IMR-90 (cell line): ENCODE measurements around the gene TMEM144. TPM values are rescaled to one million over a fixed set of nuclear protein-coding genes. Genes with fewer than 3 reads are reported as not detected.

ENCODE experiments used
- ATAC-seq: fragments of 200-7000 bp; cut with Tn5 transposase; 2 replicates; pipeline ENCODE4 v1.9.1; 2020; ENCODE audit warnings: low read depth, mild to moderate bottlenecking, moderate library complexity
- BruUV-seq: library from RNA; stranded (reverse); fragments of 400-500 nt; replicated peaks from 2 replicates; lab custom pipeline; 2021; lab: Mats Ljungman, UMichigan
- CTCF ChIA-PET: fragments of 300-600 bp; formaldehyde crosslinking; extraction: SDS; loops from one replicate; lab custom pipeline; 2021; ENCODE audit warnings: antibody characterized with exemption; lab: Yijun Ruan, JAX
- POLR2A ChIA-PET: fragments of 300-600 bp; sonication (Branson Sonifier 250); formaldehyde crosslinking; loops from one replicate; lab custom pipeline; 2022; ENCODE audit warnings: antibody characterized with exemption; ENCODE audit not compliant: unreplicated experiment; lab: Charles Lee
- DNase-seq: peaks from one replicate; pipeline ENCODE4 v3.0.0; 2013
- H2AFZ ChIP-seq: replicated peaks from 2 replicates; pipeline ENCODE3; 2013; ENCODE audit warnings: low read length, mild to moderate bottlenecking; ENCODE audit not compliant: poor library complexity
- H2AK5ac ChIP-seq: 2 replicates; pipeline ENCODE4 v1.6.1; 2013; ENCODE audit warnings: low read depth, low read length, inconsistent platforms
- H2AK9ac ChIP-seq: replicated peaks from 2 replicates; pipeline ENCODE3; 2013; ENCODE audit warnings: mild to moderate bottlenecking, low read depth, low read length, moderate library complexity; ENCODE audit not compliant: poor library complexity
- H2BK120ac ChIP-seq: 2 replicates; pipeline ENCODE4 v1.6.1; 2013; ENCODE audit warnings: low read depth, low read length, inconsistent platforms
- H2BK15ac ChIP-seq: 3 replicates; pipeline ENCODE4 v1.6.1; 2013; ENCODE audit warnings: low read depth, low read length, inconsistent platforms
- H2BK20ac ChIP-seq: 2 replicates; pipeline ENCODE4 v1.6.1; 2013; ENCODE audit warnings: low read depth, mild to moderate bottlenecking, inconsistent platforms, low read length, moderate library complexity
- H2BK5ac ChIP-seq: 2 replicates; pipeline ENCODE4 v1.6.1; 2013; ENCODE audit warnings: mild to moderate bottlenecking, low read depth, low read length, inconsistent platforms; ENCODE audit not compliant: poor library complexity, severe bottlenecking
- H3K14ac ChIP-seq: replicated peaks from 2 replicates; pipeline ENCODE4 v1.6.1; 2013; ENCODE audit warnings: low read depth, low read length, inconsistent platforms
- H3K18ac ChIP-seq: 2 replicates; pipeline ENCODE4 v1.6.1; 2013; ENCODE audit warnings: low read depth, low read length, control low read depth
- H3K23ac ChIP-seq: 2 replicates; pipeline ENCODE4 v1.6.1; 2013; ENCODE audit warnings: low read depth, low read length, inconsistent platforms
- H3K27ac ChIP-seq: 2 replicates; pipeline ENCODE4 v1.5.1; 2013; ENCODE audit warnings: mild to moderate bottlenecking, control low read depth, low read length; ENCODE audit not compliant: insufficient read depth
- H3K27me3 ChIP-seq: 2 replicates; pipeline ENCODE4 v1.6.1; 2013; ENCODE audit warnings: low read length; ENCODE audit not compliant: control insufficient read depth, insufficient read depth
- H3K36me3 ChIP-seq: 2 replicates; pipeline ENCODE4 v1.6.1; 2013; ENCODE audit warnings: low read length, mixed read lengths; ENCODE audit not compliant: control insufficient read depth, insufficient read depth
- H3K4ac ChIP-seq: 2 replicates; pipeline ENCODE4 v1.6.1; 2013; ENCODE audit warnings: low read depth, low read length, inconsistent platforms
- H3K4me1 ChIP-seq: 2 replicates; pipeline ENCODE4 v1.6.1; 2013; ENCODE audit warnings: low read length, mixed read lengths; ENCODE audit not compliant: control insufficient read depth, insufficient read depth
- H3K4me2 ChIP-seq: 2 replicates; pipeline ENCODE4 v1.6.1; 2013; ENCODE audit warnings: low read depth, mild to moderate bottlenecking, control low read depth, low read length, moderate library complexity
- H3K4me3 ChIP-seq: 2 replicates; pipeline ENCODE4 v1.5.1; 2013; ENCODE audit warnings: low read depth, mild to moderate bottlenecking, control low read depth, low read length, moderate library complexity; ENCODE audit not compliant: insufficient read depth
- H3K56ac ChIP-seq: 2 replicates; pipeline ENCODE4 v1.6.1; 2013; ENCODE audit warnings: low read length, inconsistent platforms; ENCODE audit not compliant: insufficient read depth; ENCODE audit errors: extremely low read depth
- H3K79me1 ChIP-seq, 2 experiments: 2 replicates each; pipeline ENCODE4 v1.6.1; 2013; ENCODE audit warnings: low read length in 2 of 2, inconsistent platforms in 1 of 2, low read depth in 1 of 2
- H3K9ac ChIP-seq: 2 replicates; pipeline ENCODE4 v1.6.1; 2013; ENCODE audit warnings: low read depth, low read length, control low read depth
- H3K9me1 ChIP-seq: 2 replicates; pipeline ENCODE4 v1.6.1; 2013; ENCODE audit warnings: low read length, inconsistent platforms; ENCODE audit not compliant: insufficient read depth
- H3K9me3 ChIP-seq: 2 replicates; pipeline ENCODE4 v1.6.1; 2013; ENCODE audit warnings: low read length; ENCODE audit not compliant: control insufficient read depth, insufficient read depth
- H4K20me1 ChIP-seq: 2 replicates; pipeline ENCODE4 v1.6.1; 2013; ENCODE audit warnings: low read length, inconsistent platforms; ENCODE audit not compliant: insufficient read depth
- H4K5ac ChIP-seq: 2 replicates; pipeline ENCODE4 v1.6.1; 2013; ENCODE audit warnings: mild to moderate bottlenecking, low read depth, low read length, control low read depth
- H4K8ac ChIP-seq, 2 experiments: 2 replicates each; pipeline ENCODE4 v1.6.1; 2013; ENCODE audit warnings: low read depth in 2 of 2, low read length in 2 of 2, control low read depth in 1 of 2, inconsistent platforms in 1 of 2
- H4K91ac ChIP-seq: 2 replicates; pipeline ENCODE4 v1.6.1; 2013; ENCODE audit warnings: low read depth, low read length, inconsistent platforms; ENCODE audit not compliant: insufficient read depth
- CHD1 ChIP-seq: IDR thresholded peaks from 2 replicates; pipeline ENCODE4 v1.6.1; 2012; ENCODE audit warnings: low read depth, low read length, improper control_type of control experiment
- FOS ChIP-seq: fragments of 150-350 bp; IDR thresholded peaks from 2 replicates; pipeline ENCODE4 v1.6.1; 2016; ENCODE audit warnings: low read depth, low read length
- MXI1 ChIP-seq: IDR thresholded peaks from 2 replicates; pipeline ENCODE4 v1.6.1; 2012; ENCODE audit warnings: low read depth, mild to moderate bottlenecking, low read length, moderate library complexity, borderline replicate concordance
- RAD21 ChIP-seq: IDR thresholded peaks from 2 replicates; pipeline ENCODE4 v1.6.1; 2012; ENCODE audit warnings: low read length, improper control_type of control experiment
- SMC3 ChIP-seq: fragments of 150-350 bp; IDR thresholded peaks from 2 replicates; pipeline ENCODE4 v1.6.1; 2016; ENCODE audit warnings: low read depth, mild to moderate bottlenecking, antibody characterized with exemption, low read length, moderate library complexity
- WGBS, 2 experiments: methylation state at CpG; one replicate each; pipeline versions ENCODE4 v1.1.5 to v1.1.7; 2013; ENCODE audit warnings: missing lambda C conversion rate in 2 of 2; ENCODE audit not compliant: insufficient read length in 1 of 2; ENCODE audit errors: extremely low coverage in 2 of 2; 5-methylcytosine and 5-hydroxymethylcytosine counted together
- dilution Hi-C: fragments of 300-500 bp; cut with HindIII; formaldehyde crosslinking; loops from one replicate; pipeline ENCODE4 v1.14.3; 2018; ENCODE audit warnings: low sequenced_read_pairs; ENCODE audit not compliant: unreplicated experiment
- in situ Hi-C: fragments of 300-500 bp; cut with MboI; formaldehyde crosslinking; loops from 3 replicates; pipeline ENCODE4 v1.14.3; 2019; ENCODE audit warnings: low sequenced_read_pairs, inconsistent platforms, mixed read lengths
- intact Hi-C: fragments of 100-400 bp; cut with micrococcal nuclease; formaldehyde crosslinking; loops from 2 replicates; pipeline ENCODE4 v1.10.0; 2022
- polyA plus RNA-seq, 3 experiments: library from polyadenylated mRNA; depleted of rRNA; stranded (reverse); fragments of >200 nt; gene quantifications; 2 replicates each; pipeline ENCODE4 v1.2.3, GENCODE V29; 2012; ENCODE audit warnings: low replicate concordance in 1 of 3
- total RNA-seq: library from RNA; depleted of rRNA; stranded (reverse); fragments of >200 nt; gene quantifications from 2 replicates; pipeline ENCODE4 v1.2.3, GENCODE V29; 2012
- TF ChIP-seq, protein P1 (sequence below): conservative IDR thresholded peaks from 2 replicates; pipeline ENCODE4 v1.5.1; 2012; ENCODE audit warnings: mild to moderate bottlenecking, low read depth, low read length, improper control_type of control experiment
- TF ChIP-seq, protein P2 (sequence below): fragments of 150-350 bp; IDR thresholded peaks from 2 replicates; pipeline ENCODE4 v1.6.1; 2016; ENCODE audit warnings: low read depth, mild to moderate bottlenecking, low read length, moderate library complexity, borderline replicate concordance

The TMEM144 gene
- total and polyA plus RNA-seq, 2 of the 4 experiments (the other 2 are of a cell fraction) = 0.58 to 2.2 TPM

DNA sequence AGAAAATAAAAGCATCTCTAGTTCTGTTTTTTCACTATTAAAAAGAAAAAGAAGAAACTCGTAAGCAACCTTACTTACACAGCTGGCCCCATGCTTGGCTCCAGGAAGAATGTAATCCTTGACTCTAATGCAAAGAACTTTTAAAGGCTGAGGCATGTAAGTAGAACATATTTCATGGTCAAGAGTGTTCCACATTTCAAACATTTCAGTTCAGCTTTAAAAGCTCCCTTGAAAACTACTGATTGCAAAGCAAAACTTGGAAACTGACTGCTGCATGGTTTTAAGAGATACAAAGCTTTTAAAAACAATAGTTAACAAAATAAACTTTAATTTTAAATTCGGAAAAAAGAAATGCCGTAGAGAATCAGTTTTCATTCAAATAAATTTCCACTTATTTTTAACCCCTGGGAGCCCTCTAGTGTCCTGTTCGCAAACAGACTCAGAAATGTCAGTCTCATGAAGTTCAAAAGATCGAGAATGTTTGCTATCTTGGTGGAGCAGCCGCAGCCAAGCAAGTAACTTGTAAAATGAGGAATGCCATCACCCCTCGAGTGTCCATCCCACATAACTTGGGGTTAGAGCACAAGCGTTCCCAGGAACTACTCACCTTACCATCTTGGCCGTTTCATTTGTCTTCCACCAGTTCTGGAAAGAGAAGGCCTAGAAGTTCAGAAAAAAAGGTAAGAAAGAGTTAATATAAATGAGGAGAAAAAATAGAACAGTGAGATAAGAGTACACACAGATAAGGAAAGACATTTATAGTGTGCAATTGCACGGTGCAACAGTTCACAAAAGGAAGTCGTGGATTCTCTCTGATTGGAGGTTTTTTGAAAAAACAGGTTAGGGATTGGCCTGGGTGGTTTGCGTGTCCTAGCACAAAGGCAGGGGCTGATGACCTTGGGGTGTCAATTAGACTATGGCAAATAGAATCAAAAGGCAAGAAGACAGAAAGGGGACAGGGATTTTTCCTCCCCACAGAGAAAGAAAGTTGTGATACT, 37.7 kb upstream of the TMEM144 start, which contains the start of gene GASK1B:
TSS of gene GASK1B (minus strand) at position 765 of the 998 bp plus-strand sequence. CDS start 1,650 bp downstream, outside the sequence.
- Histone ChIP-seq H2BK120ac (peak within 1 kb of the TSS; percentile 83), H3K23ac (no peak within 1 kb of the TSS), H2AFZ (peak within 1 kb of the TSS; percentile 83), H3K27me3 (no peaks in the 10 kb centered on the region), H3K4me3 (peak within 1 kb of the TSS; percentile 30), H2AK9ac (no peak within 1 kb of the TSS), H3K14ac (0 out of 2 replicates have a peak within 1 kb of the TSS, but pooled peaks have one; percentile 39), H4K20me1 (no peaks in the 10 kb centered on the region), H3K56ac (peak within 1 kb of the TSS; percentile 1; the same call in 1 of the 2 replicates), H3K36me3 (peaks cover 7% of the 10 kb centered on the region; the same call in 1 of the 2 replicates), H3K4me2 (peak within 1 kb of the TSS; percentile 82), H3K4ac (peak within 1 kb of the TSS; percentile 78), H4K8ac (peak within 1 kb of the TSS; percentile 24 to 74; a peak in 3 of 4 replicates), H2BK20ac (peak within 1 kb of the TSS; percentile 85; the same call in 1 of the 2 replicates), H3K79me1 (no peaks in the 10 kb centered on the region), H3K9me1 (no peaks in the 10 kb centered on the region), H3K4me1 (peaks cover 17% of the 10 kb centered on the region), H2AK5ac (no peak within 1 kb of the TSS), H3K9me3 (no peaks in the 10 kb centered on the region), H4K91ac (peak within 1 kb of the TSS; percentile 27; the same call in 1 of the 2 replicates), H3K9ac (peak within 1 kb of the TSS; percentile 81), H2BK15ac (peak within 1 kb of the TSS; percentile 84), H3K18ac (peak within 1 kb of the TSS; percentile 94), H4K5ac (peak within 1 kb of the TSS; percentile 95), H2BK5ac (peak within 1 kb of the TSS; percentile 79), H3K27ac (peak within 1 kb of the TSS; percentile 71; the same call in 1 of the 2 replicates)
- peak; percentile 81 for ATAC-seq
- WGBS, 2 experiments = no CpG with 5 or more reads among the region's 12 CpGs
- POLR2A ChIA-PET = no interaction called here
- in situ Hi-C loops = no loop called here
- peak; percentile 64 for DNase-seq
- dilution Hi-C loops = no loop called here
- intact Hi-C loops = loop anchor here (1.0 to 5.0 kb wide), 5 partner anchors 51 to 950 kb away; partner anchors contain the start of gene GRIA2
- BruUV-seq = no TSS peak
- CTCF ChIA-PET = interaction anchor here (0.6 to 1.7 kb wide), 11 partner anchors 10 to 877 kb away, joined by 3 to 9 read pairs (median 3); no protein-coding TSS in a partner anchor
- TF ChIP-seq FOS (no peak), RAD21 (peak; percentile 83), MXI1 (no peak), SMC3 (peak; percentile 89), CHD1 (no peak; the same call in 1 of the 2 replicates)
- TF ChIP-seq, protein P1, sequence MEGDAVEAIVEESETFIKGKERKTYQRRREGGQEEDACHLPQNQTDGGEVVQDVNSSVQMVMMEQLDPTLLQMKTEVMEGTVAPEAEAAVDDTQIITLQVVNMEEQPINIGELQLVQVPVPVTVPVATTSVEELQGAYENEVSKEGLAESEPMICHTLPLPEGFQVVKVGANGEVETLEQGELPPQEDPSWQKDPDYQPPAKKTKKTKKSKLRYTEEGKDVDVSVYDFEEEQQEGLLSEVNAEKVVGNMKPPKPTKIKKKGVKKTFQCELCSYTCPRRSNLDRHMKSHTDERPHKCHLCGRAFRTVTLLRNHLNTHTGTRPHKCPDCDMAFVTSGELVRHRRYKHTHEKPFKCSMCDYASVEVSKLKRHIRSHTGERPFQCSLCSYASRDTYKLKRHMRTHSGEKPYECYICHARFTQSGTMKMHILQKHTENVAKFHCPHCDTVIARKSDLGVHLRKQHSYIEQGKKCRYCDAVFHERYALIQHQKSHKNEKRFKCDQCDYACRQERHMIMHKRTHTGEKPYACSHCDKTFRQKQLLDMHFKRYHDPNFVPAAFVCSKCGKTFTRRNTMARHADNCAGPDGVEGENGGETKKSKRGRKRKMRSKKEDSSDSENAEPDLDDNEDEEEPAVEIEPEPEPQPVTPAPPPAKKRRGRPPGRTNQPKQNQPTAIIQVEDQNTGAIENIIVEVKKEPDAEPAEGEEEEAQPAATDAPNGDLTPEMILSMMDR = peak; percentile 81
- TF ChIP-seq, protein P2, sequence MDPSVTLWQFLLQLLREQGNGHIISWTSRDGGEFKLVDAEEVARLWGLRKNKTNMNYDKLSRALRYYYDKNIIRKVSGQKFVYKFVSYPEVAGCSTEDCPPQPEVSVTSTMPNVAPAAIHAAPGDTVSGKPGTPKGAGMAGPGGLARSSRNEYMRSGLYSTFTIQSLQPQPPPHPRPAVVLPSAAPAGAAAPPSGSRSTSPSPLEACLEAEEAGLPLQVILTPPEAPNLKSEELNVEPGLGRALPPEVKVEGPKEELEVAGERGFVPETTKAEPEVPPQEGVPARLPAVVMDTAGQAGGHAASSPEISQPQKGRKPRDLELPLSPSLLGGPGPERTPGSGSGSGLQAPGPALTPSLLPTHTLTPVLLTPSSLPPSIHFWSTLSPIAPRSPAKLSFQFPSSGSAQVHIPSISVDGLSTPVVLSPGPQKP = no peak
